CD4-positive, alpha-beta T cell treated with Interleukin-10 for 1 hour (primary cell): ENCODE results near the gene AFF4.
"Not testable (repeated sequence)": the region's sequence is repeated elsewhere in the genome, so short reads cannot be mapped to it uniquely, and the experiment has no call there.

Experiments
- DNase-seq: peaks from one replicate; pipeline ENCODE4 v3.0.0-alpha.2; 2020

Gene AFF4

DNA sequence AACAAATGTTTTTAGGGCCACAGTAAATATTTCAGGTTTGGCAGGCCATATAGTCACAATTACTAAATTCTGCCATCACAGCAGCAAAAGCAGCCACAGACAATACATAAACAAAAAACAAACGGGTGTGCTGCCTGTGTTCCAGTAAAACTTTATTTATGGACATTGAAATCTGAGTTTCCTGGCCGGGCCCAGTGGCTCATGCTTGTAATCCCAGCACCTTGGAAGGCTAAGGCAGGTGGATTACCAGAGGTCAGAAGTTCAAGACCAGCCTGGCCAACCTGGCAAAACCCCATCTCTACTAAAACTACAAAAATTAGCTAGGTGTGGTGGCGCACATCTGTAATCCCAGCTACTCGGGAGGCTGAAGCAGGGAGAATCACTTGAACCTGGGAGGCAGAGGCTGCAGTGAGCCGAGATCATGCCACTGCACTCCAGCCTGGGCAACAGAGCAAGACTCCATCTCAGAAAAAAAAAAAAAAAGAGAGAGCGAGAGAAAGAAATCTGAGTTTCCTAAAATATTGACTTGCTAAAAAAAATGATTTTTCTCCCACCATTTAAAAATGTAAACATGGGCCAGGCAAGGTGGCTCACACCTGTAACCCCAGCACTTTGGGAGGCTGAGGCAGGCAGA is 7.2 kb downstream of the AFF4 start:
- DNase-seq, result not testable (repeated sequence)

- DNase-seq, result no peak
Measured at GRCh38 chr5:132953710-132954109, 9.7 kb downstream of the AFF4 start.

- DNase-seq, result no peak
Measured at GRCh38 chr5:132952829-132953228, 10.6 kb downstream of the AFF4 start.

- no peak for DNase-seq
Measured at GRCh38 chr5:132951897-132952296, 11.5 kb downstream of the AFF4 start.

- no peak for DNase-seq
Measured at GRCh38 chr5:132949136-132949535, 14.3 kb downstream of the AFF4 start.

- no peak for DNase-seq
Measured at GRCh38 chr5:132947671-132948070, 15.8 kb downstream of the AFF4 start.

DNA sequence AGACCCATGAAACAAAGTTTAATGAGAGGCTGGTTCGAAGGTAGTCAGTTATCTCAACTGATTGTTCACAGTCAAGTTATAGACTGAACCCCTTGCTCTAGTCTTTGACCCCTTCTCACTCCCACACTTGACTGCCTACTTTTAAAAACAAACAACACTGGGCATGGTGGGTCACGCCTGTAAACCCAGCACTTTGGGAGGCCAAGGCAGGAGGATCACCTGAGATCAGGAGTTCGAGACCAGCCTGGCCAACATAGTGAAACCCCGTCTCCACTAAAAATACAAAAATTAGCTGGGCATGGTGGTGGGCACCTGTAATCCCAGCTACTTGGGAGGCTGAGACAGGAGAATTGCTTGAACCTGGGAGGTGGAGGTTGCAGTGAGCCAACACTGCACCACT is 18.1 kb downstream of the AFF4 start:
- not testable (repeated sequence) for DNase-seq

- DNase-seq, result no peak
Measured at GRCh38 chr5:132943362-132944022, 19.9 kb downstream of the AFF4 start.

DNA sequence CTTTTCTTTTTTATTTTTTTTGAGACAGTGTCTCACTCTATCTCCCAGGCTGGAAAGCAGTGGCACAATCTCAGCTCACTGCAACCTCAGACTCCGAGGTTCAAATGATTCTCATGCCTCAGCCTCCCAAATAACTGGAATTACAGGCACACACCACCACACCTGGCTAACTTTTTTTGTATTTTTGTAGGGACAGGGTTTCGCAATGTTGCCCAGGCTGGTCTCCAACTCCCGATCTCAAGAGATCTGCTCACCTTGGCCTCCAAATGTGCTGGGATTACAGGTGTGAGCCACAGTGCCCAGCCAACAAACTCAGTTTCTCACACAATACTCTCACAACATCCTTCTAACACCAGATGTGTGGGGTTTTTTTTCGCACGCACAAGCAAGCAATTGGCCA is 22.1 kb downstream of the AFF4 start:
- DNase-seq, result no peak

GRCh38 chr5:132928062-132928407 is 35.4 kb downstream of the AFF4 start:
- no peak for DNase-seq

DNA sequence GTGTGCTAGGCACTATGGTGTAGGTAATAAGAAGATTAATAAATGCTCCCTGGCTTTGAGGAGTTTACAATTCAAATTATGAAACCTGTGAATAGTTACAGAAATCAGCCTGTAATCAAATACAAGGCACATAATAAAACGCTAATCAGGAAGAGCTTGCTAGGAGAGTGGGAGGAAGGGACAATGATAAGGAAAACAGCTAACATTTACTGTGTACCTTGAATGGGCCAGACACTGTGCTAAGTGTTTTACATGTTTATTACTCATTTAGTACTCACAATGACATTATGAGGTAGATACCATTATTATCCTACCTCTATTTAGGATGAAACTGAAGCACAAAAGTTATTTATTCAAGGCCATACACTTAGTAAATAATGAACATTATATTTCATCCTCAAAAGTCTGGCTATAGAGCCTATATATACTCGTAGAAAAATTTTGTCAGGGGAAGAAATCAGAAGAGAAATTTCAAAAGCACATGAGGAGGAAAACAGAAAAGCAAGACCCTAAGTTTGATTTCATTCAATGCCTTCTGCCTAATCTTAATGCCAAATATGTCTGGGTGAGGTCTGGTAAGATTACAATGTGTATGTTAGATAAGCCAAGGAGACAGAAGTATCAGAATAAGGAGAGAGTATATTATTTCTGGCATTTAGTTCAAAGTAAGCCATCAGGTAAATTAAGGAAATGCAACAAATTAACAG is 35.9 kb downstream of the AFF4 start:
- DNase-seq, result no peak

DNA sequence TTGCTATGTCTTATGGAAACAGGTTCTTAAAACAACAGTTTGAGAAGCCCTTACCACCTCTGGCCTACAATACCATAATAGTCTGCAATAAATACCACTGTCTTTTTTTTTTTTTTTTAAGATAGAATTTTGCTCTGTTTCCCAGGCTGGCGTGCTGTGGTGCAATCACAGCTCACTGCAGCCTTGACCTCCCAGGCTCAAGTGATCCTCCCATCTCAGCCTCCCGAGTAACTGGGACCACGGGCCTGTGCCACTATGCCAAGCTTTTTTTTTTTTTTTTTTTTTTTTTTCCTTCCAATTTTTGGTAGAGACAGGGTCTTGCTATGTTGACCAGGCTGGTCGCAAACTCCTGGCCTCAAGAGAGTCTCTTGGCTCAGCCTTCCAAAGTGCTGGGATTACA is 37.0 kb downstream of the AFF4 start:
- no peak for DNase-seq

DNA sequence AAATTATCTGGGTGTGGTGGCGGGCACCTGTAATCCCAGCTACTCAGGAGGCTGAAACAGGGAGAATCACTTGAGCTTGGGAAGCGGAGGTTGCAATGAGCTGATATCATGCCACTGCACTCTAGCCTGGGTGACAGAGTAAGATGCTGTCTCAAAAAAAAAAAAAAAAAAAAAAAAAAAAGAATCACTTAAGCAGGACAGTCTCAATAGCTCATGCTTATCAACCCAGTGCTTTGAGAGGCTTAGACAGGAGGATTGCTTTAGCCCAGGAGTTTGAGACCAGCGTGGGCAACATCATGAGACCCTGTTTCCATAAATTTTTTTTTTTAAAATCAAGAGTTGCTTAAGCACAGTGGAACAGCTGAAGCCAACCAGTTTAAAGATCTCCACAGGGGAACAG is 47.3 kb downstream of the AFF4 start:
- DNase-seq, result no peak

DNA sequence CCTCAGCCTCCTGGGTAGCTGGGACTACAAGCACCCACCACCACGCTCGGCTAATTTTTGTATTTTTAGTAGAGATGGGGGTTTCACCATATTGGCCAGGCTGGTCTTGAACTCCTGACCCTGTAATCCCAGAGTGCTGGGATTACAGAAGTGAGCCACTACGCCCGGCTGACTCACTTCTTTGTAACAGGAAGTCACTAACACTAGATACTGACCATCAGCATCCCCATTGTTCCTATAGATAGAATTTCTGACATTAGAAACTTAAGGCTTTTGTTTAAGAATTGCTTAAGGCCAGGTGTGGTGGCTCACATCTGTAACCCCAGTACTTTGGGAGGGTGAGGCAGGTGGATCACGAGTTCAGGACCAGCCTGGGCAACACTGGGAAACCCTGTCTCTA is 47.8 kb downstream of the AFF4 start:
- DNase-seq, result no peak

GRCh38 chr5:132909702-132910101 is 53.7 kb downstream of the AFF4 start:
- DNase-seq, result no peak

DNA sequence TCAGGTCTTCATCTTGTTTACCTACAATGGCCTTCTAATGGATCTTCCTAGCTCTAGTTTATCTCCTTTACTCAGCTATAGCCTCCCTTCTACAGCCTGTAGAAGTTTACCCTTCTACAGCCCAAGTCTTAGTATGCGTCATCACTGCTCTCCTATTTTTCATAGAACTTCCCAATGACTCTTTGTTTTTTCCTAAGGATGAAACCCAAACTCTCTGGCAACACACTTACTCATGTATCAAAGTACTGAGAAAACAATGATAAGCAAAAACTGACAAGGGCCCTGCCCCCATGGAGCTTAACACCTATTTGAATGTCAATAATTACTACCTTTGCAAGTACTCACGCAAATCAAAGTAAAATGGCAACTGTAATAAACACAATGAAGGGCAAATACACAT is 56.3 kb downstream of the AFF4 start:
- DNase-seq, result no peak

- no peak for DNase-seq
Measured at GRCh38 chr5:132905938-132906337, 57.5 kb downstream of the AFF4 start.

- DNase-seq, result no peak
Measured at GRCh38 chr5:132901730-132902129, 61.7 kb downstream of the AFF4 start.

- no peak for DNase-seq
Measured at GRCh38 chr5:132901036-132901435, 62.4 kb downstream of the AFF4 start.

DNA sequence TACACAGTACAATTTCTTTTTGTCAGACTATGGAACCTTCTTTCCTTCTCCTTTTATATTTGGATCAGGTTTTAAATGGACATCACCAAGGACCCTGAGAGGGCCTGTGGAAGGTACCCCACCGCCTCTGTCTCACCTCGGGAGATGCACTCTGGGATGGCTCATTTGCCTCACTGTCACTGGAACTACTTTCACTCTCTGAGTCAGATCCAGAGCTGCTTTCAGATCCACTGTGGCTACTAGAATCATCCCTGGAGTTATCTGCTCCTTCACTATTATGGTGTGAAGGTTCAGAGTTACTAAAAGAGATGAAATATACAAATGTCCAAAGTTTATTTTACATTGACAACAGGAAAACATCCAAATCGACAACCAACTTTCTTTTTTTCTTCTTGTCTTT is 65.3 kb downstream of the AFF4 start:
- no peak for DNase-seq

DNA sequence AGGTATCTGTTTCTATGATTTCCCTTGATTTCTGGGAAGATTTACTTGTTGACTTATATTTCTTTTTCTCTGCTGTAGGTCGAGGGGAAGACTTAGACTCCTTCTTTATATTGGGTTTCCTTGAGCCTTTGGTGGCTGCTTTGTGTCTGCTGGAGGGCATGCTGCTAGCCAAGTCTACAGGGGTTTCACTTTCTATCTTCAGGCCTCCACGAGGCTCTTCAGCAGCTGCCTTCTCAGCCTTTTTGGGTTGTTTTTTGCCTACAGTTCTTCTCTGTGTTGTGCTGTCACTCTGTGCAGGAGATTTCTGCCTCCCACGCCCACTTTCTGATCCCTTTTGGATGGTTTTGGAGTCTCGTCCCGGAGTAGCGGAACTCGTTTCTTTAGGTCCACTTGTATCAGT is 66.7 kb downstream of the AFF4 start:
- no peak for DNase-seq

DNA sequence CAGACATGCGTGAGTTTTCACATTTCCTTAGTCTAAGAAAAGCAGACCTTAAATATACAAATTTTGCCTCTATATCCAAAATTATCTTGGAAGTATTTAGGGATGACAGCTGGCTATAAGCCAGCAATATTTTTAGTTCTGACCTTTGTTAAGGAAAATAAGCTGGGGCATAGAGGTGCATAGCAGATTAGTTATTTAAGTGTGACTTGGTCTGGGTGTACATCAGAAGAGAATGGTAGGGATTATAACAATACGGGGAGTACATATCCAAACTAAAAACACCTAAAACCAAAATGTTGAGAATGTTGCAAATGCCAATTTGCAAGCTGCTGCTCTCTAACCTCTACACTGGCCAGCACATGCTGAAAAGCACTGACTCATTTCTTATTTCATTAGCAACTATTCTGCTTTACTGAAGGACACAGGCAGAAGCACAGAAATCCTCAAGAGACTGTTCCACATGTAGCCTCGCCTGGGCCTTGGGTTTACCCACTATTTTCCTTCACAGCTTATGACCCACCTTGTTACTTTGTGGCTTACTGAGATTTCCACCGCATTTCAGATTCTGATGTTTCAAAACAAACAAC is 67.6 kb downstream of the AFF4 start:
- no peak for DNase-seq

DNA sequence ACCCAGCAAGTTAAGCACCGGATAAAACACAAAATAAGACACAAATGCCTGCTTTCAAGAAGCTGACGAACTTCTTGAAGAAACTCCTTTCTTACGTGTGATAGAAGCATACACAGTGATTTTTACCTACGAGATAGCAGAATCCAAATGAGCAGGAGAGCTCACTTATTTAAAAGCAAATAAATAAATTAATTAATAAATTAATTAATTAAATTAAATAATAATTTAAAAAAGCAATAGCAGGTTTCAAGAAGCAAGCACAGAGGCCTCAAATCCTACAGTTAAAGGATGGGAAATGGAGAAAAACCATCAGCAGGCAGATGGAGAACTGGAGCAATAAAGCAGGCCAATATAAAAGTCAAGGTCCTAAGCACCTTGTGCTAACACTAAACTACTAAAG is 72.6 kb downstream of the AFF4 start:
- DNase-seq, result no peak

DNA sequence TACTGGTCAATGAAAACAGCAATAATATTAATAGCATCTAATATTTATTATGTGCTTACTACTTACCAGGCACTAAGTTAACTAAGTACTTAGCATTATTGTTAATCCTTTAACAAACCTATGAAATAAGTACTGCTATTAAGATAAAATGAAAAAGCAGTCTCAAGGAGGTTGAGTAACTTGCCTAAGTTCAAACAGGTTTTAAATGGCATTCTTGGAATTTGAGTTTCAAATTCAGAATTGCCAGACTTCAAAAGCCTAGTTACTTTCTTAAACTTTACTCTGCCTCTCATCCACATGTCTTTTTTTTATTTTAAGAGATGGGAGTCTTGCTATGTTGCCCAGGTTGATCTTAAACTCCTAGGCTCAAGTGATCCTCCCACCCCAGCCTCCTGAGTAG is 73.9 kb downstream of the AFF4 start:
- DNase-seq, result no peak
